BLaER1 (cell line): ENCODE results near the gene ERG.

ENCODE experiments used
- H3K27ac ChIP-seq: shearing (Covaris generic); formaldehyde crosslinking; 2 replicates; pipeline ENCODE4 v1.8.1; 2022
- H3K27me3 ChIP-seq: shearing (Covaris generic); formaldehyde crosslinking; 2 replicates; pipeline ENCODE4 v1.8.1; 2022
- H3K36me3 ChIP-seq: shearing (Covaris generic); formaldehyde crosslinking; 2 replicates; pipeline ENCODE4 v1.8.1; 2022
- H3K4me1 ChIP-seq: shearing (Covaris generic); formaldehyde crosslinking; 2 replicates; pipeline ENCODE4 v1.8.1; 2022
- H3K4me2 ChIP-seq: shearing (Covaris generic); formaldehyde crosslinking; 2 replicates; pipeline ENCODE4 v1.8.1; 2022
- H3K4me3 ChIP-seq: shearing (Covaris generic); formaldehyde crosslinking; 2 replicates; pipeline ENCODE4 v1.8.1; 2022
- H3K9ac ChIP-seq: shearing (Covaris generic); formaldehyde crosslinking; 2 replicates; pipeline ENCODE4 v1.8.1; 2022
- H3K9me3 ChIP-seq: shearing (Covaris generic); formaldehyde crosslinking; 2 replicates; pipeline ENCODE4 v1.8.1; 2022
- H4K20me1 ChIP-seq: shearing (Covaris generic); formaldehyde crosslinking; 2 replicates; pipeline ENCODE4 v1.8.1; 2022
- Cebpa-rat ChIP-seq: shearing (Covaris generic); IDR thresholded peaks from 2 replicates; pipeline ENCODE4 v1.8.1; 2022

The ERG gene

DNA sequence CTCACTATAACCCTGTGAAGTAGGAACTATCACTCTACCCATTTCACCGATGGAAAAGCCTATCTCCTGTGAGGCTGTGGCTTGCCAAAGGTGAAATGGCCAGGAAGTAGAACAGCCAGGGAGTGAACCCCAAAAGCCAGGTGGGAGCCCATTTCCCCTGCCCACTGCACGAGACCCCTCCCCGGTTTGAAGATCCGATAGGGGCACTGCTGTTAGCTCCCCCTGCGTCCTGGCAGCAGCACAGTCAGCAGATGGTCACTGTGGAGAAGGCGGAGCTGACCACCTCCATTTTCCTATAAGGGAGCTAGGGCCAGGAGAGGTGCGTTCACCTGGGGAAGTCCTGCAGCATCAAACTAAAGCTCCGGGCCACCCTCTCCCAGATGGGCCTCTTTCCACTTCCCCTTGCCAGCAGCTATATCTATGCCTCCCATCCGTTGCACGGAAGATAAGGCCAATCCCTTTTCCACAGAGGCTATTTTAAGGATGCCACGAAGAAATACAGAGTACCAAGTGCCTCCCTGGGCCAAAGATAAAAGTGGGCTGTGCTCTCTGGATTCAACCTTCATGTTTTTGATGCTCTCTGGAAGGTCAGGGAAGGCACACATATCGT is 7.8 kb downstream of the ERG start:
- H3K4me2 ChIP-seq: peak overlapping the region; percentile 79
- H3K36me3 ChIP-seq: peaks cover 42% of the 10 kb centered on the region
- peak overlapping the region; percentile 79 for H3K9ac ChIP-seq
- peaks cover 6% of the 10 kb centered on the region; the same call in 1 of the 2 replicates for H4K20me1 ChIP-seq
- H3K9me3 ChIP-seq: no peaks in the 10 kb centered on the region
- no peak for TF ChIP-seq Cebpa-rat
- peaks cover 93% of the 10 kb centered on the region for H3K4me1 ChIP-seq
- H3K4me3 ChIP-seq: peak overlapping the region; percentile 57
- peak overlapping the region; percentile 95 for H3K27ac ChIP-seq
- H3K27me3 ChIP-seq: no peaks in the 10 kb centered on the region

DNA sequence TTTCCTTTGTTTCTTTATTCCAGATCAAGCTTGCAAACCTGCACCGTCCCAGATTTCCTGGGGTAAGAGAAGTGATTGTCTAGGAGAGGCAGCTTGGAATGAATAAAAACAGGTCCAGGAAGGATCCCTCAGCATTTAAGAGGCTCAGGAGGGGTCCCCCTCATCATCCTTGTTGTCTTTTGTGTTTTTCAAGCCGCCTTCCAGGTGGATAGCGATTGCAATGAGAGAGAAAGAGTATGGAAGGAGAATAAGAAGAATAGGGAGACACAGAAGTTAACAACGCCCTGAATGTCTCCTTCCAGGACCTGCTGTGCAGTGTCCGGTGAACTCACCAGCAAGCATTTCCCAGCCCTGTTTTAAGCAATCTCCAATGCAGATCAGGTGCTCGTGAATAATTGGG is 8.5 kb downstream of the ERG start:
- Histone ChIP-seq H3K4me1 (peaks cover 98% of the 10 kb centered on the region), H3K9me3 (no peaks in the 10 kb centered on the region), H3K27ac (peak overlapping the region; percentile 95), H4K20me1 (peaks cover 6% of the 10 kb centered on the region; the same call in 1 of the 2 replicates), H3K36me3 (peaks cover 42% of the 10 kb centered on the region), H3K9ac (peak overlapping the region; percentile 79), H3K4me3 (peak overlapping the region; percentile 57), H3K4me2 (peak overlapping the region; percentile 79), H3K27me3 (no peaks in the 10 kb centered on the region)
- TF ChIP-seq Cebpa-rat: no peak

DNA sequence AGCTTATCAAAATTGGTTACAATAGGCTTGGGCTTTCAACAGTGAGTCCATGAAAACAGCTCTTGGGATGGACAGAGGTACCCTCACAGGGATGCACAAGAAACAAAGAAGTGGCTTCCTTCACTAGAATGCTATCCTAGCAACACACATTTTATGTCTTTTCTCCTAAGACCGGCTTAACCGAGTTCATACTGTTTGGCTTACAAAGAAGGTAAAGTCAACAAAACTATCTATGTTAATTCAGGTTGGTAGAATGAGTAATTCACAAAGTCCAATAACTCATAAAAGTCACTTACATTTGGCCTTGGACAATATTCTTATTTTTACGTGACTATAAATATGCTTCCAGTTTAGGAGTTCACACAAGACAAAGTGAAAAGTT is 9.0 kb downstream of the ERG start:
- Histone ChIP-seq H3K27ac (peak overlapping the region; percentile 95), H3K4me1 (peaks cover 98% of the 10 kb centered on the region), H3K4me3 (peak overlapping the region; percentile 57), H3K9ac (peak overlapping the region; percentile 79), H3K4me2 (peak overlapping the region; percentile 79), H3K9me3 (no peaks in the 10 kb centered on the region), H4K20me1 (peaks cover 6% of the 10 kb centered on the region; the same call in 1 of the 2 replicates), H3K27me3 (no peaks in the 10 kb centered on the region), H3K36me3 (peaks cover 42% of the 10 kb centered on the region)
- no peak for TF ChIP-seq Cebpa-rat

- Histone ChIP-seq H3K36me3 (peaks cover 38% of the 10 kb centered on the region), H3K9me3 (no peaks in the 10 kb centered on the region), H3K4me2 (peak overlapping the region; percentile 79), H3K4me1 (peaks cover 98% of the 10 kb centered on the region), H3K27ac (peak overlapping the region; percentile 95), H4K20me1 (peaks cover 6% of the 10 kb centered on the region; the same call in 1 of the 2 replicates), H3K27me3 (no peaks in the 10 kb centered on the region), H3K4me3 (peak overlapping the region; percentile 57), H3K9ac (peak overlapping the region; percentile 79)
- TF ChIP-seq Cebpa-rat: no peak
These were observed 9.5 kb downstream of the ERG start for GRCh38 chr21:38488640-38489270.

DNA sequence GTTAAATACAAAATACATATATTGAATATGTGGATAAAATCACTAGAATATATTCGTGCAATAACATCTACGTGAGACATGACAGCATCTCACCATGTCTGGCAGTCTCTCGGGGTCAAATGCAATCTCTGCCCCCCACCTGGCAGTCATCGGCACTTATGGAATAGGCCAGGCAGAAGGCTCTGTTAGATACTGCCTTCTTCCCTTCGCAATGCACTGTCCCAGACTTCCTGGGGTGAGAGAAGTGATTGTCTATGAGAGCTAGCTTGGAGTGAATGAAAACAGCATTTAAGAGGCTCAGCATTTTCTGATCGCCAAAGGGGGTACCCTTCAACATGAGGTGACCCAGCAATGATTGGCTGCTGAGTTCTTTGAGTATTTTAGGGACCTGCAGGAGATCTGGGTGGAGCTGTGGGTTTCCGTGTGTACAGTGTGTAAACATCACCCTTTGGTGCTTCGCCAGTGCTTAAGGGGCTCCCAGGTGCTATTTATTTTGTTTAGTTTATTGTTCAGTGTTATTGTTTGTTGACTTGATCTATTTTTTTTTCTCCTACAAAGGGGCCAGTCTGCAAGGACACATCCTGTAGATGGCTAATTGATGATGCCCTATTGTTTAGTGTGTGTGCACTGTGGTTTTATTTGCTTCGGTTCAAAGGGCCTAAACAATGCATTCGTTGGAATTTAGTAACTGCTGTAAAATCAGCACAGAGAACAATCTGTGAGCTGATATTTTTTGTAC is 10.2 kb downstream of the ERG start:
- TF ChIP-seq Cebpa-rat: no peak
- H4K20me1 ChIP-seq: peaks cover 6% of the 10 kb centered on the region; the same call in 1 of the 2 replicates
- no peaks in the 10 kb centered on the region for H3K27me3 ChIP-seq
- H3K4me3 ChIP-seq: peak overlapping the region; percentile 57
- H3K4me2 ChIP-seq: peak overlapping the region; percentile 79
- peak overlapping the region; percentile 95 for H3K27ac ChIP-seq
- H3K9ac ChIP-seq: peak overlapping the region; percentile 79
- peaks cover 33% of the 10 kb centered on the region for H3K36me3 ChIP-seq
- no peaks in the 10 kb centered on the region for H3K9me3 ChIP-seq
- peaks cover 98% of the 10 kb centered on the region for H3K4me1 ChIP-seq

DNA sequence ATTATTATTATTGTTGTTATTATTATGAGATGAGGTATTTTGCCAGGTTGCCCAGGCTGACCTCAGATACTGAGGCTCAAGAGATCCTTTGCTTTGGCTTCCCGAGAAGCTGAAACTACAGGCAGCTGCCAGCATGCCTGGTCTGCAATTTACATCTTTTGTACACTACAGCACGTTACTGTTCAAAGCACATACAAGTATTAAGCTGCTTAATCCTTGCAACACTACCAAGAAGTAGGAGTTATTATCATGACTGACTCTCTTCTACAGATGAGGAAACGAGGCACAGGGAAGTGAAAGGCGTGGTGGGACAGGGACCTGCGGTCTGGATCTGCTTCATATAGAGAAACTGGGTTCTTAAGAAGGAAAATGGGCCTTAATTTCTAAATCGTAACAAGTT is 11.6 kb downstream of the ERG start:
- no peaks in the 10 kb centered on the region for H3K27me3 ChIP-seq
- no peak for TF ChIP-seq Cebpa-rat
- H3K36me3 ChIP-seq: peaks cover 42% of the 10 kb centered on the region
- H3K4me3 ChIP-seq: no peak overlapping the region
- H4K20me1 ChIP-seq: peaks cover 6% of the 10 kb centered on the region; the same call in 1 of the 2 replicates
- H3K9me3 ChIP-seq: no peaks in the 10 kb centered on the region
- H3K4me2 ChIP-seq: peak overlapping the region; percentile 79
- peaks cover 98% of the 10 kb centered on the region for H3K4me1 ChIP-seq
- H3K27ac ChIP-seq: peak overlapping the region; percentile 95
- H3K9ac ChIP-seq: peak overlapping the region; percentile 30; the same call in 1 of the 2 replicates

GRCh38 chr21:38486221-38486620 is 12.1 kb downstream of the ERG start:
- peaks cover 98% of the 10 kb centered on the region for H3K4me1 ChIP-seq
- no peaks in the 10 kb centered on the region for H3K27me3 ChIP-seq
- H3K4me2 ChIP-seq: peak overlapping the region; percentile 79
- peaks cover 42% of the 10 kb centered on the region for H3K36me3 ChIP-seq
- H3K9me3 ChIP-seq: no peaks in the 10 kb centered on the region
- H3K4me3 ChIP-seq: no peak overlapping the region
- H3K27ac ChIP-seq: peak overlapping the region; percentile 95
- H3K9ac ChIP-seq: 0 out of 2 replicates have a peak overlapping the region, but pooled peaks have one; percentile 30
- H4K20me1 ChIP-seq: peaks cover 6% of the 10 kb centered on the region; the same call in 1 of the 2 replicates
- TF ChIP-seq Cebpa-rat: no peak

DNA sequence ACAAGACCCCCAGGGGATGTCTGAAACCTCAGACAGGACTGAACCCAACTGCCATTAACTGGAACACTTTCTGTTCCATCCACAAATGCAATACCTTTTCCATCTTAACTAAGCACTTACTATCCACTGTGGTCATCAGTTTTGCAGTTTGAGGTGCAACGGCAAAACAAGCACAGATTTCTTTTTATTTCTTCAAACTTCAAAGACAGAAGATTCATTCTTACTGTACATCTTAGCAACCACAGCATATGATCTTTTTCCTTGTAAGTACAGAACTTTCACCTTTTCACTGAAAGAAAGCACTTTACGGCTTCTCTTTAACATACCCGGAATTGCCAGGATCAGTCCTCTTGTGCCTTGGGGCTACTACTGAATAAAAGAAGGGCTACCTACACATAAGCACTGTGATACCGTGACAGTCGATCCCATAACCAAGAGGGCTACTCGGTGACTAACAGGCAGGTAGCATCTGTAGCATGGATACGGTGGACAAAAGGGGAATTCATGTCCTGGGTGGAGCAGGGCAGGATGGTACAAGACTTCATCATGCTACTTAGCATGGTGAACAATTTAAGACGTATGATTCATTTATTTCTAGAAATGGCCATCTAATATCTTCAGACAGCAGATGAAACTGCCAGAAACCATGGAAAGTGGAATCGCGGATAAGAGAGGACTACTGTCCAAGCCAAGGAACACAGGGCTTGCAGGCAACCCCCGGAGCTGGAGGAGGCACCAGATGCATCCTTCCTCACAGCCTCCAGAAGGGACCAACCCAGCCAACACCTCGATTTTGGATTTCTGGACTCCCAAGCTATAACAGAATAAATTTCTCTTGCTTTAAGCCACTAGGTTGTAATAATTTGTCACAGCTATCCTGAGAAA is 18.4 kb downstream of the ERG start:
- H3K4me2 ChIP-seq: peak overlapping the region; percentile 92
- H3K9me3 ChIP-seq: no peaks in the 10 kb centered on the region
- H3K27ac ChIP-seq: peak overlapping the region; percentile 96
- peaks cover 9% of the 10 kb centered on the region; the same call in 1 of the 2 replicates for H3K36me3 ChIP-seq
- no peak for TF ChIP-seq Cebpa-rat
- no peaks in the 10 kb centered on the region for H3K27me3 ChIP-seq
- peaks cover 100% of the 10 kb centered on the region for H3K4me1 ChIP-seq
- H3K9ac ChIP-seq: peak overlapping the region; percentile 84
- peak overlapping the region; percentile 56 for H3K4me3 ChIP-seq
- peaks cover 11% of the 10 kb centered on the region; the same call in 1 of the 2 replicates for H4K20me1 ChIP-seq

DNA sequence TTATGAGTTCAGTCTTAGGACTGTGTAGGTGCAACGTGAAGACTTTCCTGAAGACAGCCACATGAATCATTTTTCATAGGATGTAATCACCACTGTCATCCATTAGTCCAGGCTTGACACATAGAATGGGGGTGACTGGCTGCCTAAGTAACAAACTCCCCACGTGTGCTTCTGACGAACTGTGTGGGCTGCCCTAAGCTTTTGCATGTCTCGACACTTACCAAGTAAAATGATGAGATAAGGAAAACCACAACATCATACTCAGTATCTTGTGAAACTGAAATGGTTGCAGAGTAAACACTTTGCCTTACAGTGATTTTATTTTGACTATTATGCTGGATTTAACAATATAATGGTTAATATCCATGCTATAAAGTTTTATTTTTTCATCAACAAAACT is 19.5 kb downstream of the ERG start:
- no peaks in the 10 kb centered on the region for H3K9me3 ChIP-seq
- H3K27ac ChIP-seq: peak overlapping the region; percentile 96
- H4K20me1 ChIP-seq: peaks cover 11% of the 10 kb centered on the region; the same call in 1 of the 2 replicates
- peak overlapping the region; percentile 84 for H3K9ac ChIP-seq
- no peak for TF ChIP-seq Cebpa-rat
- peak overlapping the region; percentile 56; the same call in 1 of the 2 replicates for H3K4me3 ChIP-seq
- H3K27me3 ChIP-seq: no peaks in the 10 kb centered on the region
- H3K4me1 ChIP-seq: peaks cover 100% of the 10 kb centered on the region
- H3K4me2 ChIP-seq: peak overlapping the region; percentile 92
- peaks cover 9% of the 10 kb centered on the region; the same call in 1 of the 2 replicates for H3K36me3 ChIP-seq
